MM.1S (cell line): Measurements from ENCODE around the gene WBP11.

Experiments used
- CTCF ChIP-seq: fragments of 300-600 bp; sonication (generic); IDR thresholded peaks from 2 replicates; pipeline ENCODE4 v1.5.1; 2016; ENCODE audit warnings: antibody characterized with exemption, low read length, mixed read lengths
- EZH2 ChIP-seq: fragments of 300-600 bp; sonication (generic); optimal IDR thresholded peaks from 2 replicates; pipeline ENCODE3; 2017; ENCODE audit warnings: low read depth, mild to moderate bottlenecking, antibody characterized with exemption, low read length, mixed read lengths
- EZH2phosphoT487 ChIP-seq: fragments of 300-600 bp; sonication (generic); IDR thresholded peaks from 2 replicates; pipeline ENCODE4 v1.6.1; 2018; ENCODE audit warnings: antibody characterized with exemption, low read length

GRCh38 chr12:14771651-14772137, 31.6 kb downstream of the WBP11 start:
- no peak for TF ChIP-seq CTCF
- no peak for TF ChIP-seq EZH2phosphoT487
- no peak for TF ChIP-seq EZH2
